Mammary epithelial cell (primary cell): ENCODE results near the gene ATF1.

Experiments used
- EZH2 ChIP-seq: IDR thresholded peaks from 2 replicates; pipeline ENCODE4 v1.6.1; 2012; ENCODE audit warnings: low read length, inconsistent platforms, borderline replicate concordance
- TF ChIP-seq, protein P1 (sequence below), 2 donors: IDR thresholded peaks in 1 of 2; conservative IDR thresholded peaks in 1 of 2; 2 replicates each; pipeline ENCODE4 v1.5.1; 2011 to 2012; ENCODE audit warnings: inconsistent platforms in 2 of 2, low read length in 2 of 2, mild to moderate bottlenecking in 2 of 2, control low read depth in 1 of 2, low read depth in 1 of 2; ENCODE audit not compliant: insufficient read depth in 1 of 2; ENCODE audit errors: extremely low read depth in 1 of 2

DNA sequence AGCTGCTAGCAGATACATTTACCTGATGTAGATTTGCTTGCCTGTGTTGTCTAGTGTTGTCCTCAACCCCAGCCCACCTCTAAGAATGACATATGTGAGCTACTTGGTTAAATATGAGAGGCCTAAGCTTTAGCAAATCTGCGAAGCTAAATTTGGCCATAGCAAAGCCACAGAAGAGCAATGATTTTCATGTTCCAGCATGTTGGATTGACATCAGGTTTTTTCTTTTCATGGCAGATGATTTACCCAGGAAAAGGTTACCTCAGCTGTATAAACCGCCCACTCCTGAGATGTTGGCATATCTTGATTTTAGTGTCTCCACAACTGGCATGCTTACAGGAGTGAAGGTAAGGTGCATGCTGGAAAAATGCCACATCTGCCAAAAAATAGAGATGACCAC lies 36.4 kb upstream of the ATF1 start:
- TF ChIP-seq, protein P1, sequence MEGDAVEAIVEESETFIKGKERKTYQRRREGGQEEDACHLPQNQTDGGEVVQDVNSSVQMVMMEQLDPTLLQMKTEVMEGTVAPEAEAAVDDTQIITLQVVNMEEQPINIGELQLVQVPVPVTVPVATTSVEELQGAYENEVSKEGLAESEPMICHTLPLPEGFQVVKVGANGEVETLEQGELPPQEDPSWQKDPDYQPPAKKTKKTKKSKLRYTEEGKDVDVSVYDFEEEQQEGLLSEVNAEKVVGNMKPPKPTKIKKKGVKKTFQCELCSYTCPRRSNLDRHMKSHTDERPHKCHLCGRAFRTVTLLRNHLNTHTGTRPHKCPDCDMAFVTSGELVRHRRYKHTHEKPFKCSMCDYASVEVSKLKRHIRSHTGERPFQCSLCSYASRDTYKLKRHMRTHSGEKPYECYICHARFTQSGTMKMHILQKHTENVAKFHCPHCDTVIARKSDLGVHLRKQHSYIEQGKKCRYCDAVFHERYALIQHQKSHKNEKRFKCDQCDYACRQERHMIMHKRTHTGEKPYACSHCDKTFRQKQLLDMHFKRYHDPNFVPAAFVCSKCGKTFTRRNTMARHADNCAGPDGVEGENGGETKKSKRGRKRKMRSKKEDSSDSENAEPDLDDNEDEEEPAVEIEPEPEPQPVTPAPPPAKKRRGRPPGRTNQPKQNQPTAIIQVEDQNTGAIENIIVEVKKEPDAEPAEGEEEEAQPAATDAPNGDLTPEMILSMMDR (conservative IDR thresholded peaks at IDR 0.05 in 1 of 2, IDR thresholded peaks at IDR 0.05 in 1 of 2; ENCODE audit: extremely low read depth in 1 of 2, insufficient read depth in 1 of 2, low read depth in 1 of 2, low read length in 2 of 2) = no peak
- TF ChIP-seq EZH2 = no peak
